ENCODE data around the gene PRSS36. TPM values are rescaled to one million over a fixed set of nuclear protein-coding genes. Genes with fewer than 3 reads are reported as not detected.

The PRSS36 gene
- total and polyA plus RNA-seq, 9 of the 15 experiments (the other 6 are each of a cell fraction or from before 2014, with no cell fraction given): 0.09 to 1.2 (median 0.54) TPM; not detected in 2

- 0 out of 4 replicates have a peak, but pooled peaks of 1 of the 2 experiments have one; percentile 39 for TF ChIP-seq ZMIZ1 (IDR thresholded peaks at IDR 0.05; ENCODE audit: low read depth in 2 of 2, low read length in 2 of 2)
- TF ChIP-seq SMARCE1 (IDR thresholded peaks at IDR 0.05): no peak
- no peak for TF ChIP-seq ZNF699 (CRISPR knock-in tag; IDR thresholded peaks at IDR 0.05; ENCODE audit: insufficient replicate concordance)
- peak; percentile 78 for TF ChIP-seq RBFOX2 (IDR thresholded peaks at IDR 0.05; ENCODE audit: low read depth, low read length)
- TF ChIP-seq, protein P1, sequence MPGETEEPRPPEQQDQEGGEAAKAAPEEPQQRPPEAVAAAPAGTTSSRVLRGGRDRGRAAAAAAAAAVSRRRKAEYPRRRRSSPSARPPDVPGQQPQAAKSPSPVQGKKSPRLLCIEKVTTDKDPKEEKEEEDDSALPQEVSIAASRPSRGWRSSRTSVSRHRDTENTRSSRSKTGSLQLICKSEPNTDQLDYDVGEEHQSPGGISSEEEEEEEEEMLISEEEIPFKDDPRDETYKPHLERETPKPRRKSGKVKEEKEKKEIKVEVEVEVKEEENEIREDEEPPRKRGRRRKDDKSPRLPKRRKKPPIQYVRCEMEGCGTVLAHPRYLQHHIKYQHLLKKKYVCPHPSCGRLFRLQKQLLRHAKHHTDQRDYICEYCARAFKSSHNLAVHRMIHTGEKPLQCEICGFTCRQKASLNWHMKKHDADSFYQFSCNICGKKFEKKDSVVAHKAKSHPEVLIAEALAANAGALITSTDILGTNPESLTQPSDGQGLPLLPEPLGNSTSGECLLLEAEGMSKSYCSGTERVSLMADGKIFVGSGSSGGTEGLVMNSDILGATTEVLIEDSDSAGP (CRISPR knock-in tag; IDR thresholded peaks at IDR 0.05): no peak
- no peak for TF ChIP-seq GATA2 (CRISPR knock-in tag; IDR thresholded peaks at IDR 0.05)
- no peak for TF ChIP-seq ARHGAP35 (IDR thresholded peaks at IDR 0.05; ENCODE audit: partially characterized antibody)
- no peak for TF ChIP-seq CBX8 (IDR thresholded peaks at IDR 0.05; ENCODE audit: borderline replicate concordance, extremely low read depth, low read depth, low read length, poor library complexity, severe bottlenecking)
- TF ChIP-seq EGR1 (conservative IDR thresholded peaks at IDR 0.05): peak; percentile 69
- TF ChIP-seq TSC22D4 (tag; IDR thresholded peaks at IDR 0.05): no peak
- TF ChIP-seq NCOA1 (IDR thresholded peaks at IDR 0.05; ENCODE audit: low read depth): peak; percentile 83
- no peak for TF ChIP-seq TFAM (CRISPR knock-in tag; conservative IDR thresholded peaks at IDR 0.05)
- TF ChIP-seq SIN3A (IDR thresholded peaks at IDR 0.05; ENCODE audit: borderline replicate concordance in 2 of 2, control insufficient read depth in 1 of 2, low read depth in 2 of 2, low read length in 2 of 2): peak in 1 of 2 experiments; percentile 49; a peak in 1 of 4 replicates
- peak; percentile 60; the same call in 1 of the 2 replicates for TF ChIP-seq HLTF (IDR thresholded peaks at IDR 0.05)
- TF ChIP-seq, protein P2, sequence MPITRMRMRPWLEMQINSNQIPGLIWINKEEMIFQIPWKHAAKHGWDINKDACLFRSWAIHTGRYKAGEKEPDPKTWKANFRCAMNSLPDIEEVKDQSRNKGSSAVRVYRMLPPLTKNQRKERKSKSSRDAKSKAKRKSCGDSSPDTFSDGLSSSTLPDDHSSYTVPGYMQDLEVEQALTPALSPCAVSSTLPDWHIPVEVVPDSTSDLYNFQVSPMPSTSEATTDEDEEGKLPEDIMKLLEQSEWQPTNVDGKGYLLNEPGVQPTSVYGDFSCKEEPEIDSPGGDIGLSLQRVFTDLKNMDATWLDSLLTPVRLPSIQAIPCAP (CRISPR knock-in tag; IDR thresholded peaks at IDR 0.05; ENCODE audit: borderline replicate concordance): no peak
- TF ChIP-seq ZEB2 (IDR thresholded peaks at IDR 0.05): peak; percentile 10; the same call in 1 of the 2 replicates
- TF ChIP-seq NFXL1 (CRISPR knock-in tag; IDR thresholded peaks at IDR 0.05): no peak
- TF ChIP-seq ZNF780A (CRISPR knock-in tag; IDR thresholded peaks at IDR 0.05): no peak
- TF ChIP-seq ZNF584 (CRISPR knock-in tag; IDR thresholded peaks at IDR 0.05; ENCODE audit: low read depth): no peak
- 0 out of 2 replicates have a peak, but pooled peaks have one; percentile 36 for TF ChIP-seq VEZF1 (CRISPR knock-in tag; IDR thresholded peaks at IDR 0.05)
- TF ChIP-seq SMARCC2 (IDR thresholded peaks at IDR 0.05; ENCODE audit: low read depth): no peak
- no peak for TF ChIP-seq ZNF146 (CRISPR knock-in tag; IDR thresholded peaks at IDR 0.05; ENCODE audit: unreplicated experiment)
Measured at GRCh38 chr16:31105677-31106213, 44.1 kb downstream of the PRSS36 start (continued).

Measured in K562 (cell line).